ENCODE data around the gene ACTR3C. TPM values are rescaled to one million over a fixed set of nuclear protein-coding genes. Genes with fewer than 3 reads are reported as not detected.
"Not testable (repeated sequence)": the region's sequence is repeated elsewhere in the genome, so short reads cannot be mapped to it uniquely, and the experiment has no call there.

ACTR3C gene
- total RNA-seq, 1 experiment from 2014 or later, result 4.5 TPM

DNA sequence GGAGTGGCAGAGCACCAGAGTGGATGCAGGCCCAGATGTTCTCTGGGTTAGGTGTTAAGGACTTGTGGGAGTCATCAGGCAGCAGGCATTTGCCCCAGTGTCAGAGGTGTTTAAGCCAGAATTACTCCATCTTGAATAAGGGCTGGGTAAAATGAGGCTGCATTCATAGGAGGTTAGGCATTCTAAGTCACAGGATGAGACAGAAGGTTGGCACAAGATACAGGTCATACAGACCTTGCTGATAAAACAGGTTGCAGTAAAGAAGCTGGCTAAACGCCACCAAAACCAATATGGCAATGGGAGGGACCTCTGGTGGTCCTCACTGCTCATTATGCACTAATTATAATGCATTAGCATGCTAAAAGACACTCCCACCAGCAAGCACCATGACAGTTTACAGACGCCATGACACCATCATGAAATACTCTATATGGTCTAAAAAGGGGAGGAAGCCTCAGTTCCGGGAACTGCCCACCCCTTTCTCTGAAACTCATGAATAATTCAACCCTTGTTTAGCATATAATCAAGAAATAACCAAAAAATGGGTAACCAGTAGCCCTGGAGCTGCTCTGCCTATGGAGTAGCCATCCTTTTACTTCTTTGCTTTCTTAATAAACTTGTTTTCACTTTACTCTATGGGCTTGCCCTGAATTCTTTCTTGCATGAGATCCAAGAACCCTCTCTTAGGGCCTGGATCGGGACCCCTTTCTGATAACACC, 1.1 kb downstream of the ACTR3C start:
- peaks cover 21% of the 10 kb centered on the region for H3K4me1 ChIP-seq (ENCODE audit: insufficient read depth, low read length, poor library complexity, severe bottlenecking)
- peaks cover 16% of the 10 kb centered on the region for H3K36me3 ChIP-seq (ENCODE audit: insufficient read depth, low read length, poor library complexity, severe bottlenecking)
- BruUV-seq (replicated peaks), result no TSS peak
- intact Hi-C loops (cut with micrococcal nuclease; ENCODE audit: unreplicated experiment), result no loop called here
- POLR2A ChIA-PET (ENCODE audit: low non-redundant PET), result no interaction called here
- CTCF ChIA-PET, result no interaction called here
- peak overlapping the region; percentile 87 for H3K4me3 ChIP-seq (ENCODE audit: low read depth, low read length, poor library complexity, severe bottlenecking)
- DNase-seq (ENCODE audit: low spot score), result peak; percentile 67
- no peaks in the 10 kb centered on the region for H3K27me3 ChIP-seq (replicated peaks; ENCODE audit: insufficient read depth, low read depth, low read length, poor library complexity)
- H3K27ac ChIP-seq (ENCODE audit: low read depth, low read length, poor library complexity, severe bottlenecking), result peak overlapping the region; percentile 91
- no peaks in the 10 kb centered on the region for H3K9me3 ChIP-seq (ENCODE audit: low read depth, low read length, poor library complexity, severe bottlenecking)
- TF ChIP-seq, protein P1, sequence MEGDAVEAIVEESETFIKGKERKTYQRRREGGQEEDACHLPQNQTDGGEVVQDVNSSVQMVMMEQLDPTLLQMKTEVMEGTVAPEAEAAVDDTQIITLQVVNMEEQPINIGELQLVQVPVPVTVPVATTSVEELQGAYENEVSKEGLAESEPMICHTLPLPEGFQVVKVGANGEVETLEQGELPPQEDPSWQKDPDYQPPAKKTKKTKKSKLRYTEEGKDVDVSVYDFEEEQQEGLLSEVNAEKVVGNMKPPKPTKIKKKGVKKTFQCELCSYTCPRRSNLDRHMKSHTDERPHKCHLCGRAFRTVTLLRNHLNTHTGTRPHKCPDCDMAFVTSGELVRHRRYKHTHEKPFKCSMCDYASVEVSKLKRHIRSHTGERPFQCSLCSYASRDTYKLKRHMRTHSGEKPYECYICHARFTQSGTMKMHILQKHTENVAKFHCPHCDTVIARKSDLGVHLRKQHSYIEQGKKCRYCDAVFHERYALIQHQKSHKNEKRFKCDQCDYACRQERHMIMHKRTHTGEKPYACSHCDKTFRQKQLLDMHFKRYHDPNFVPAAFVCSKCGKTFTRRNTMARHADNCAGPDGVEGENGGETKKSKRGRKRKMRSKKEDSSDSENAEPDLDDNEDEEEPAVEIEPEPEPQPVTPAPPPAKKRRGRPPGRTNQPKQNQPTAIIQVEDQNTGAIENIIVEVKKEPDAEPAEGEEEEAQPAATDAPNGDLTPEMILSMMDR (conservative IDR thresholded peaks at IDR 0.05; ENCODE audit: low read depth, low read length), result no peak
- no peak for TF ChIP-seq EZH2 (IDR thresholded peaks at IDR 0.05; ENCODE audit: borderline replicate concordance, low read depth, low read length, poor library complexity, severe bottlenecking)

DNA sequence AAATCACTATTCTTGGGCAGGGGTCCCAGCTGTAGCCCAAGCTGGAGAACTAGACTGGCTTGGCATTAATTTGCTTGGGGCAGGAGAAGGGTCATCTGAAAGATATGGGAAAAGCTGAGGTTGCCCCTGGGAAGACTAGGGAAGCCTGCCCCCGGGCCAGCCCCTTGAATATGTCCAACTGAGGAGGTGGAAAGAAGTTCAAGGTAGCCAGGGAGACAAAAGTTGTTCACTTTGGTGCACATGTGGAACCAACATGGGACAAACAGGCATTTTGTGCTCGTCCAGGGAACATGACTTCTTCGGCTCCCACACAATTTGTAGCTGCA, 1.6 kb downstream of the ACTR3C start:
- Histone ChIP-seq H3K36me3 (ENCODE audit: insufficient read depth, low read length, poor library complexity, severe bottlenecking) (peaks cover 11% of the 10 kb centered on the region), H3K9me3 (ENCODE audit: low read depth, low read length, poor library complexity, severe bottlenecking) (no peaks in the 10 kb centered on the region), H3K27ac (ENCODE audit: low read depth, low read length, poor library complexity, severe bottlenecking) (peak overlapping the region; percentile 91), H3K27me3 (replicated peaks; ENCODE audit: insufficient read depth, low read depth, low read length, poor library complexity) (no peaks in the 10 kb centered on the region), H3K4me1 (ENCODE audit: insufficient read depth, low read length, poor library complexity, severe bottlenecking) (peaks cover 23% of the 10 kb centered on the region), H3K4me3 (ENCODE audit: low read depth, low read length, poor library complexity, severe bottlenecking) (no peak overlapping the region)
- no peak for TF ChIP-seq EZH2 (IDR thresholded peaks at IDR 0.05; ENCODE audit: borderline replicate concordance, low read depth, low read length, poor library complexity, severe bottlenecking)
- TF ChIP-seq, protein P1 (conservative IDR thresholded peaks at IDR 0.05; ENCODE audit: low read depth, low read length), result no peak
- no TSS peak for BruUV-seq (replicated peaks)
- DNase-seq (ENCODE audit: low spot score), result no peak
- intact Hi-C loops (cut with micrococcal nuclease; ENCODE audit: unreplicated experiment), result no loop called here
- ChIA-PET CTCF (interaction anchor here (0.6 kb wide), 1 partner anchor 33 kb away, joined by 8 read pairs; no protein-coding TSS in a partner anchor), POLR2A (ENCODE audit: low non-redundant PET) (no interaction called here)

DNA sequence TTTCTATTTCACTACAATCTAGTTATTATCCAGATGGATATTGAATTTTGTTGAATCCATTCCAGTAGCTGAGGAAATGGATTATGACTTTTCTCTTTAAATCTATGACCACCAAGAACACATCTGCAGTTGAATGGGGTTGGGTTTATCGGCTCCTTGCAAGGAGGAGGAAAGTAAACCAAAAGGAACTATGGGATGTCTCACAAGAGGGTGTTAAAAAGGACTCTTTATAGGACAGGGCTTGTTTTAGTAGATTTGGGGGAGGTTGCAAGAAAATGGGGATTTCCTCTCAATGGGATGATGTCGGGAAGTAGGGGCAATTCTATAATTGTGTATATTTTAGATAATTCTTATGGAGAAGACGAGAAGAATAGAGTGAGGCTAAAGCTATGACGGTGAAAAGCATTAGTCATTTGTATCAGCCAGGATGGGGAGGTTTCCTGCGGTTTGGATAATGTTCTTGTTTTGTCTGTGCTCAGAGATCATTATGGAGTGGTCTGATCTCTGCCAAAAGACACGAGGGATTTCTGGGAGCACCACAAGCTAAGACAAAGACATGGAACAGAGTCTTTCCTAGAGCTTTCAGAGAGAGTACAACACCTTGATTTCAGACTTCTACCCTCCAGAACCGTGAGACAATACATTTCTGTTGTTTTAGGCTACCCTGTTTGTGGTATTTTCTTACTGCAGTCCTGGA, 5.4 kb downstream of the ACTR3C start:
- ChIA-PET CTCF (no interaction called here), POLR2A (ENCODE audit: low non-redundant PET) (interaction anchor here (0.6 kb wide), 1 partner anchor 60 kb away, joined by 3 read pairs; no protein-coding TSS in a partner anchor)
- Histone ChIP-seq H3K27ac (ENCODE audit: low read depth, low read length, poor library complexity, severe bottlenecking) (no peak overlapping the region), H3K4me1 (ENCODE audit: insufficient read depth, low read length, poor library complexity, severe bottlenecking) (peaks cover 21% of the 10 kb centered on the region), H3K9me3 (ENCODE audit: low read depth, low read length, poor library complexity, severe bottlenecking) (no peaks in the 10 kb centered on the region), H3K27me3 (replicated peaks; ENCODE audit: insufficient read depth, low read depth, low read length, poor library complexity) (no peaks in the 10 kb centered on the region), H3K36me3 (ENCODE audit: insufficient read depth, low read length, poor library complexity, severe bottlenecking) (no peaks in the 10 kb centered on the region), H3K4me3 (ENCODE audit: low read depth, low read length, poor library complexity, severe bottlenecking) (no peak overlapping the region)
- no TSS peak for BruUV-seq (replicated peaks)
- DNase-seq (ENCODE audit: low spot score), result peak; percentile 86
- intact Hi-C loops (cut with micrococcal nuclease; ENCODE audit: unreplicated experiment), result no loop called here
- TF ChIP-seq, protein P1 (conservative IDR thresholded peaks at IDR 0.05; ENCODE audit: low read depth, low read length), result no peak
- no peak for TF ChIP-seq EZH2 (IDR thresholded peaks at IDR 0.05; ENCODE audit: borderline replicate concordance, low read depth, low read length, poor library complexity, severe bottlenecking)

DNA sequence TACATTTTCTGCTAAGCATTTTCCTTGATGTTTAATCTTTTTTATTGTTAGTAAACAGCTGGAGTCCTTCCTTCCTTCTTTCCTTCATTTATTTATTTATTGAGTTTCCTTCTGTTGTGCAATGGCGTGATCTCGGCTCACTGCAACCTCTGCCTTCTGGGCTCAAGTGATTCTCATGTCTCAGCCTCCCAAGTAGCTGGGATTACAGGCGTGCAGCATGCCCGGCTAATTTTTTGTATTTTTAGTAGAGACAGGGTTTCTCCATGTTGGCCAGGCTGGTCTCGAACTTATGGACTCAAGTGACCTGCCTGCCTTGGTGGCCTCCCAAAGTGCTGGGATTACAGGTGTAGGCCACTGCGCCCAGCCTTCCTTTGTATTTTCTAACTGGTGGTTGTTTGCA, 6.4 kb downstream of the ACTR3C start:
- H3K4me3 ChIP-seq (ENCODE audit: low read depth, low read length, poor library complexity, severe bottlenecking); POLR2A ChIA-PET (ENCODE audit: low non-redundant PET); intact Hi-C loops (cut with micrococcal nuclease; ENCODE audit: unreplicated experiment); H3K27me3 ChIP-seq (replicated peaks; ENCODE audit: insufficient read depth, low read depth, low read length, poor library complexity); H3K36me3 ChIP-seq (ENCODE audit: insufficient read depth, low read length, poor library complexity, severe bottlenecking); CTCF ChIA-PET; H3K27ac ChIP-seq (ENCODE audit: low read depth, low read length, poor library complexity, severe bottlenecking); BruUV-seq (replicated peaks); H3K9me3 ChIP-seq (ENCODE audit: low read depth, low read length, poor library complexity, severe bottlenecking): not testable (repeated sequence)
- DNase-seq (ENCODE audit: low spot score), result peak; percentile 49
- H3K4me1 ChIP-seq (ENCODE audit: insufficient read depth, low read length, poor library complexity, severe bottlenecking), result peaks cover 17% of the 10 kb centered on the region
